Stimulated activated CD4-positive, alpha-beta T cell treated with anti-CD3 and anti-CD28 coated beads, Interleukin-15, amount 100 ng/mL, for 48 hours (primary cell): Measurements from ENCODE around the gene LILRB1.
"Not testable (repeated sequence)": the region's sequence is repeated elsewhere in the genome, so short reads cannot be mapped to it uniquely, and the experiment has no call there.

Source experiments
- DNase-seq, 2 donors: peaks; one replicate each; pipeline ENCODE4 v3.0.0-alpha.2; 2020; ENCODE audit warnings: low read depth in 2 of 2

Gene LILRB1

DNA sequence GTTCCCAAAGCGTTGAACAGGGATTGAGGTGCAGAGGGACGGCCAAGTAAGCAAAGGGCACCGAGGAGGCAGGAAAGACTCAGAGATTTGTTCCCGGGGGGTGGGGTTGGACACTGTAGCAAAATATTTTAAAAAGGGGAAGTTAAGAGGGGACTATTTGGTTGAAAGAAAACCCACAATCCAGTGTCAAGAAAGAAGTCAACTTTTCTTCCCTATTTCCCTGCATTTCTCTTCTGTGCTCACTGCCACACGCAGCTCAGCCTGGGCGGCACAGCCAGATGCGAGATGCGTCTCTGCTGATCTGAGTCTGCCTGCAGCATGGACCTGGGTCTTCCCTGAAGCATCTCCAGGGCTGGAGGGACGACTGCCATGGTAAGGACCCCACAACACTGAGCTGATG lies at the start of gene LILRB1:
Gene LILRB1, plus strand, starts transcription at position 223 of the 400 bp plus-strand sequence. CDS start 590 bp downstream, outside the sequence.
- DNase-seq, result not testable (repeated sequence)

DNA sequence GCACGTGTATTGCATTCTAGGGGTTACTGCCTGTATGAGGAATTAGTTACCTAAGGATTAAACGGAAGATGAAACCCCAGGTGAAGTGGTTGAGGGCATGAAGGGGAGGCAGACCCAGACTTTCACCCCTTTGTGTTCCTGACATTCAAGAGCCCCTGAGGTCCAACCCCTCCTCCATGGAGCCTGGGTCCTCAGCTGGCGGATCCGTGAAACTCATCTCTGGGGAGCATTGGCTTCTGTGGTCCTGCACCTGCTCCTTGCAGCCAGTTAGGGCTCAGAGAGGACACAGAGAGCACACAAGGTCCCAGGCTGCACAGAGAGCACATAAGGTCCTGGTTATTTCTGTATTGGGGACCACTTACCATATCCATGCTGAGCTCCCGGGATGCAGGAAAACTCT lies 43.9 kb upstream of the LILRB1 start:
- no peak for DNase-seq

DNA sequence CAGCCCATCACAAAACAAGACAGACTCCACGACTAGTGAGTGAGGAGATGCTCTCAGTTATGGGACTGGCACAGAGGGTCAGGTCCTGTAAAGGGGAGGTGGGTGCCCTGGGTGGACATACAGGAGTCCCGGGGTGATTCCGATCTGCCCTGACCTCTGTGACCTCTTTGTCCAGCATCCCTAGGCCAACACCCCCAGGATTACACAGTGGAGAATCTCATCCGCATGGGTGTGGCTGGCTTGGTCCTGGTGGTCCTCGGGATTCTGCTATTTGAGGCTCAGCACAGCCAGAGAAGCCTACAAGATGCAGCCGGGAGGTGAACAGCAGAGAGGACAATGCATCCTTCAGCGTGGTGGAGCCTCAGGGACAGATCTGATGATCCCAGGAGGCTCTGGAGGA lies 43.3 kb upstream of the LILRB1 start:
- DNase-seq, result no peak

DNA sequence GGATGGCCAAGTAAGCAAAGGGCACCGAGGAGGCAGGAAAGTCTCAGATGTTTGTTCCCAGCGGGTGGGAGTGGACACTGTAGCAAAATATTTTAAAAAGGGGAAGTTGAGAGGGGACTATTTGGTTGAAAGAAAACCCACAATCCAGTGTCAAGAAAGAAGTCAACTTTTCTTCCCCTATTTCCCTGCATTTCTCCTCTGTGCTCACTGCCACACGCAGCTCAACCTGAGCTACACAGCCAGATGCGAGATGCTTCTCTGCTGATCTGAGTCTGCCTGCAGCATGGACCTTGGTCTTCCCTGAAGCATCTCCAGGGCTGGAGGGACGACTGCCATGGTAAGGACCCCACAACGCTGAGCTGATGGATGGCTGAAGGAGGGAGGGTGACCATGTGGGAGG lies 36.8 kb upstream of the LILRB1 start, which contains the start of gene LILRA1:
Gene LILRA1, plus strand, starts transcription at position 188 of the 400 bp plus-strand sequence. CDS start 613 bp downstream, outside the sequence.
- DNase-seq, result not testable (repeated sequence)

DNA sequence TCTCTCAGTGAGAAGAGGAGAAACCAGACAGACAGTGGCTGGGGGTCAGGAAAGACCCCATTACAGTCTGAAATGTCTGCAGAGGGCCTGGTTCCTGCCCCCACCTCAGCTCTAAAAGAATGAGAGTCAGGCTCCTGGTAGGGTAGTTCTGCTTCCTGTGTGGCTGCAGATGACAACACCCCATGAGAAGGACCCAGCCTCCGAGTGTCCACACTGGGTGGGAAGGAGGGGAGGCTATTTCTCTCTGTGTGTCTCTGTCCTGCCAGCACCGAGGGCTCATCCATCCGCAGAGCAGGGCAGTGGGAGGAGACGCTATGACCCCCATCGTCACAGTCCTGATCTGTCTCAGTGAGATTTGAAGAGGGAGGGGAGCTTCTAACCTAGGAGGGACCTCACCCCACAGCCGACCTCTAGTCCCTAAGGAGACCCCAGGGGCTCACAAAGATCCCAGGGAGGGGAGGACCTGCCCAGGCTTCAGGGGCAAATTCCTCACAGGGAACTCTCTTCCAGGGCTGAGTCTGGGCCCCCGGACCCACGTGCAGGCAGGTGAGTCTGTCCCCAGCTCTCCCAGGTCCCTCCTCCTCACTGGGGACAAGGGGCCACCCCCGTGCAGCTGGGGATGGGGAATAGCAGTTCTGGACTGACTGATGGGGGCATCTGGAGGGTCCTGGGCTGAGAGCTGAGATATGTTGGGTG lies 36.2 kb upstream of the LILRB1 start:
- DNase-seq, result not testable (repeated sequence)

DNA sequence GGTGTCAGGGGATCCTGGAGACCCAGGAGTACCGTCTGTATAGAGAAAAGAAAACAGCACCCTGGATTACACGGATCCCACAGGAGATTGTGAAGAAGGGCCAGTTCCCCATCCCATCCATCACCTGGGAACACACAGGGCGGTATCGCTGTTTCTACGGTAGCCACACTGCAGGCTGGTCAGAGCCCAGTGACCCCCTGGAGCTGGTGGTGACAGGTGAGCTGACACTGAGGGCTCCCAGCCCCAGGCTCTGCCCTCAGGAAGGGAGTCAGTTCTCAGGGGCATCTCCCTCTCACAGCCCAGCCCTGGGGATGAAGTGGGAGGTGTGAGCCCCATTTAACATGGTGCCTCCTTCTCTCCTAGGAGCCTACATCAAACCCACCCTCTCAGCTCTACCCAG lies 35.5 kb upstream of the LILRB1 start:
- no peak for DNase-seq

DNA sequence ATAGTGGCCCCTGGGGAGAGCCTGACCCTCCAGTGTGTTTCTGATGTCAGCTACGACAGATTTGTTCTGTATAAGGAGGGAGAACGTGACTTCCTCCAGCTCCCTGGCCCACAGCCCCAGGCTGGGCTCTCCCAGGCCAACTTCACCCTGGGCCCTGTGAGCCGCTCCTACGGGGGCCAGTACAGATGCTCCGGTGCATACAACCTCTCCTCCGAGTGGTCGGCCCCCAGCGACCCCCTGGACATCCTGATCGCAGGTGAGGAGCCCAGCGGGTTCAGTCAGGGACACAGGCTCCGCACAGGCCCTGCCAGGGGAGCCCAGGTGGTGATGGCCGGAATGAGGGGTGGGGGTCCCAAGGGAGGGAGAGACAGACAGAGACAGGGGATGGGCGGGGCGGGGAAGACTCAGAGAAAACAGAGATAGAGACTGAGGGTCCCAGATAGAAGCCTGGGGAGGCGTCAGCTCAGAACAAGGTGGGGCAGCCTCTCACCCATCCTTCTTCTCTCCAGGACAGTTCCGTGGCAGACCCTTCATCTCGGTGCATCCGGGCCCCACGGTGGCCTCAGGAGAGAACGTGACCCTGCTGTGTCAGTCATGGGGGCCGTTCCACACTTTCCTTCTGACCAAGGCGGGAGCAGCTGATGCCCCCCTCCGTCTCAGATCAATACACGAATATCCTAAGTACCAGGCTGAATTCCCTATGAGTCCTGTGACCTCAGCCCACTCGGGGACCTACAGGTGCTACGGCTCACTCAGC lies 34.4 kb upstream of the LILRB1 start:
- DNase-seq, result not testable (repeated sequence)

DNA sequence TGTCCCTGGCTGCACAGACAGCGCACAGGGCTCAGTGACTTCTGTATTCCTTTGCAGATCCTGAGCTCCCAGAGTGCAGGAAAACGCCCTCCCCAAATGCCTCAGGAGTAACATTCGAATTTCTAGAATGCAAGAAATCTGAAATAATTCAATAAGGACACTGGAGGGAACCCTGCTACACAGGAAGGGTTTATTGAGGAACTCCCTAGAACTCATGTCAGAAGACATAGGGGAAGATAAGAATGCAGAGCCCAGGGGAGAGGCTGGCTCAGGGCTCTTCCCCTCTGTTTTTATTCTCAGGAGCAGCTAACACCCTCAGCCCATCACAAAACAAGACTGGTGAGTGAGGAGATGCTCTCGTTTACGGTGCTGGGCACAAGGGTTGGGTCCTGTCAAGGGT lies 30.1 kb upstream of the LILRB1 start:
- DNase-seq, result no peak

DNA sequence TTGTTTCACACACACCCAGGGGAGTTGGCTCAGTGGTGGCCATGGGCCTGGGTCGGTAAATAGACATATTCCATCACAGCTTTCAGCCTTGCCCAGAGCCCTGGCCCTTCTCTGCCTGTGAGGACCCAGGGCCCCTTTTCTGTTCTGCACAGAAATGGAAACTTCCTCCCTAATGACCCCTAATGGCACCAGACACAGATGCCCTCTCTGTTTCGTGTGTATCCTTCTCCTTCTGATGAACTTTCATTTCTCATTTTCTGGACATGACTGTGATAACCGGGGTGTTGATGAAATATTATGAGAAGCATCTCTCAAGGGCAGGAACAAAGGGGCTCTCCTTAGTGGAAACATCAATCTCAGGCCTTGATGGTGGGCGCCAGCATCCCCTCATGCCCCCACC lies 24.1 kb upstream of the LILRB1 start:
- DNase-seq, result no peak

DNA sequence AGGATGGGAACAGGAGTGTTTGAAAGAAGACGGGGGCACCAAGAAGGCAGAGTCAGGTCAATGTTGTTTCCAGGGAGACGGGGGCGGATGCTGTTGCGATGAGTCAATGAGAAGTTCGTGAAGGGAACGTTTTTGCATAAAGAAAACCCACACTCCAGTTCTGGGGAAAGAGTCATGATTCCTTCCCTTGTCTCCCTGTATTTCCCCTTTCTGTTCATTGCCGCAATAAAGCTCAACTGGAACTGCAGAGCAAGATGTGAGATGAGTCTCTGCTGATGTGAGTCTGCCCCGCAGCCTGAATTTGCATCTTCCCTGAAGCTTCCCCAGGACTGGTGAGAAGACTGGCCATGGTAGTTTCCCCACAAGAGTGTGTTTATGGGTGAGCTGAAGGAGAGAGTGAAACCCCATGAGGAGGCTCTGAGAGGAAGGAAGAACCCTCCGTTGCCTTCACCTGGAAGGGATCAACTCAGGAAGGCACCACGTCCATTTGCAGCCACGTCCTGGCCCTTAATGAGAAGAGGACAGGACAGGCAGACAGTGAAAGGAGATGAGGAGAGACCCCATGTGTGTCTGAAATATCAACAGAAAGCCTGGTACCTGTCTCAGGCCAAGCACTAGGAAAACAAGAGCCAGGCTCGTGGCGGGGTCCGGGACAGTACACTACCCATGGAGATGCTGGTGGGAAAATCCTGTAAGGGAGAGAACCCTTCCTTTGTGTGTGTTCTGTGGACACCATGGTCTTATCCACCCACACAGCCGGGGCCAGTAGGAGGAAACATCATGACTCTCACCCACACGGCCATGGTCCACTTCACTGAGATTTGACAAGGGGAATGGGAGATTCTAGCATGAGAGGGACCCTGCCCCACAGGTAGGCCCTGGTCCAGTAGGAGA lies 23.1 kb upstream of the LILRB1 start:
- no peak for DNase-seq

DNA sequence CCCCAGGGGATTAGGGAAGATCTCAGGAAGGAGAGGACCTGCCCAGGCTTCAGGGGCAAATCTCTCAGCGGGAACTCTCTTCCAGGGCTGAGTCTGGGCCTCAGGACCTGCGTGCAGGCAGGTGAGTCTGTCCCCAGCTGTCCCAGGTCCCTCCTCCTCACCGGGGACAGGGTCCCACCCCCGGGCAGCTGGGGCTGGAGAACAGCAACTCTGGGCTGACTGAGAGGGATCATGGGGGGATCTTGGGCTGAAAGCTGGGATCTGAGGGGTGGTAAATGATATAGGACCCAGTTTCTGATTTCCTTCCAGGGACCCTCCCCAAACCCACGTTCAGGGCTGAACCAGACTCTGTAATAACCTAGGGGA lies 22.5 kb upstream of the LILRB1 start:
- DNase-seq, result no peak

DNA sequence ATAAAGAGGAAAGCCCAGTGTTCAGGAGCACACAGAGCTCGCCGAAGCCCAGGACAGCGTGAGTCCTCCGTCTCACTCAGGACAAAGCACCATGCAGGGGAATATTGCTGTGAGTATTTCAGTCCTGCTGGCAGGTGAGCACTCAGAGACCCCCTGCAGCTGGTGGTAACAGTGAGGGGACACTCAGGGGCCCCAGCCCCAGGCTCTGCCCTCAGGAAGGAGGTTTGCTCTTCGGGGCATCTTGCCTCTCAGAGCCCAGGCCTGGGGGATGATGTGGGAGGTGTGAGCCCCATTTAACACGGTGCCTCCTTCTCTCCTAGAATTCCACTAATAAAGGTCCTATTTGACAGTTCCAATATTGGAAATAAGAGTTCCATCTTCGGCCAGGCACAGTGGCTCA lies 22.1 kb upstream of the LILRB1 start:
- DNase-seq, result no peak

DNA sequence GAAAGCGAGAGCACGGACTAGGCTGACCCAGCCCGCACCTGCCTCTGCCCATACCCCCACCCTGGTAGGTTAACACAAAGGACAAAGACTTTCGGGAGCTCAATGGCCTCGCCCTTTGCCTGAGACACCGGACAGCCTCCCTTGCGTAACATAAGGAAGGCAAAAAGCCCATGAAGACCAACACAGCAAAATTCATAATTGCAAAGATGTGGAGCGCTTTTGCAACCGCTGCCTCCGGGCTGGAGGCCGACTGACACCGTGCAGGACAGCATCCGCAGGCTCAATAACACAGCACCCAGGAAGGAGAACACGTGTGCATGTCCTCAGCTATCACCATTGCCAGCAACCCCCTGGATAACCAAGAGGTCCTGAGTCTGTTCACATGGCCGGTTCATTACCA lies 21.5 kb upstream of the LILRB1 start:
- DNase-seq, result no peak

DNA sequence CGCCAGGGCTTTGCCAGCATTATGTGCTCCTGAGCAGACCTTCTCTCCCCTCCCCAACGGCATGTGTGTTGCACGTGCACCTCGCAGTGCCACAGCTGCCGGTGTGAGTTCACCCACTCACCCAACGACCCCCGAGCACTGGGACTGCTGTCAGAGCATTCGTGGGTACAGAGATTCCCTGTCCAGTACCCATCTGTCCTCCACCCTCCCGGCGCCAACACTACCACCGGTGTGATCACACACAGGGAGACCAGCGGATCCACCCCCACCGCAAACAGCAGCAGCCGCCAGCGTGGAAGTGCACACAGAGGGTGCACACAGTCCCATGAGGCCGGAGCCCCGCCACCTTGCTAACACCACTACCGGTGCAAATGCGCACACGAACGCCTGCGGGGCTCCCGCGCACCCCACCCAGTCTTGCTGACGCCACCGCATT lies 20.9 kb upstream of the LILRB1 start:
- no peak for DNase-seq

DNA sequence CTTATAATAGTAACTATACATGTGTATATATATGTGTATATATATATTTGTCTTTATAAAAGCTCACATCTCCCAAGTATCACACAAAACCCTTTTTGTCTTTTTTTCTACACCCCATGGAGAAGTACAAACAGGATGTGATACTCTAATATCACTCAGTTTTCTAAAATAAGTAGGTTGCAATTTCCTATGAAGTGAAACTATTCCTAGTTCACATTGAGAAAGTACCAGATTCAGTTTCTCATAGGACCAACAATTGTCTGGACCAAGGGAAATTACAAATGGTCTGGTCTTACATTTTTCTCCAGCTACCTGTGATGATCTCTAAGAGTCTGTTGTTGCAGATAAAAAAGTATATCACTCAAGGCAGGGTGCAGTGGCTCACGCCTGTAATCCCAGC lies 17.9 kb upstream of the LILRB1 start:
- DNase-seq, result no peak

DNA sequence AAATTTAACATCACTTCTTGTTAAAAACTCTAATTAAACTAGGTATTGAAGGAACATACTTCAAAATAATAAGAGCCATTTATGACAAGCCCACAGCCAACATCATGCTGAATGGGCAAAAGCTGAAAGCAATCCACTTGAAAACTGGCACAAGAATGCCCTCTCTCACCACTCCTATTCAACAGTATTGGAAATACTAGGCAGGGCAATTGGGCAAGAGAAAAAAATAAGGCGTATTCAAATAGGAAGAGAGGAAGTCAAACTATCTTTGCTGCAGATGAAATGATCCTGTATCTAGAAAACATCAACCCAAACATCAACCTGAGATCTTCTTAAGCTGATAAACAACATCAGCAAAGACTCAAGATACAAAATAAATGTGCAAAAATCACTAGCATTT lies 15.6 kb upstream of the LILRB1 start:
- no peak for DNase-seq

DNA sequence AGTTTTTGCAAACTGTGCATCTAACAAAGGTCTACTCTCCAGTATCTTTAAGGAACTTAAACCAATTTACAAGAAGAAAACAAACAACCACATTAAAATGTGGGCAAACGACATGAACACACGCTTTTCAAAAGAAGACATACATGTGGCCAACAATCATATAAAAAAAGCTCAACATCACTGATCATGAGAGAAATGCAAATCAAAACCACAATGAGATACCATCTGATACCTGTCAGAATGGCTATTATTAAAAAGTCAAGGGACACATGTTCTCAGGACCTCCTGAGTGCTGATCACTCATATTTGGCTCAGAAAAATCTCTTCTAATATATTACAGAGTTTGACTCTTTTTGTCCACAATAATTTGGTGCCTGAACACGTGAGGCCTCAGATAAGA lies 14.2 kb upstream of the LILRB1 start:
- DNase-seq, result no peak

DNA sequence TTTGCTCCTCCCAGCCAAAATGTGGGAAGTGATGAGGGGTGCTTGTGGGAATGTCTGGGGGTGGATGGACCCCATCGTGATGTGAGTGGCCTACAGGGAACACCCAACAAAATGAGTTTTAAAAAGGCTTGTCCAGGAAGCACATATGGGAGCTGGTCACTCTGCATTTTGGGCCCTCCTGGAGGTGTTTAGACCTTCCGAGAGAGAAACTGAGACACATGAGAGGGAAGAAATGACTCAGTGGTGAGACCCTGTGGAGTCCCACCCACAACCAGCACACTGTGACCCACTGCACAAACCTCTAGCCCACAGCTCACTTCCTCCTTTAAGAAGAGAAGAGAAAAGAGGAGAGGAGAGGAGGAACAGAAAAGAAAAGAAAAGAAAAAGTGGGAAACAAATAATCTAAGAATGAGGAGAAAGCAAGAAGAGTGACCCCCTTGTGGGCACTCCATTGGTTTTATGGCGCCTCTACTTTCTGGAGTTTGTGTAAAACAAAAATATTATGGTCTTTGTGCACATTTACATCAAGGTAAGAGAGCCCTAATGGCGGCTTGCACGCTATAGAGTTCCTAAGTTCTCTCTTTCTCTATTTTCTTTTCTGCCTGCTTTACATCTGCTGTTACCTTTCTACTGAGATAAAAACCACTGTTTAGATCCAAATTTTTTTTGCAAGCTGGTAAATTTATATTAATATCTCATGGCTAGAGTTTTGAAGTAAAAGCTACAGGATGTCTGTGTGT lies 13.3 kb upstream of the LILRB1 start:
- no peak for DNase-seq

DNA sequence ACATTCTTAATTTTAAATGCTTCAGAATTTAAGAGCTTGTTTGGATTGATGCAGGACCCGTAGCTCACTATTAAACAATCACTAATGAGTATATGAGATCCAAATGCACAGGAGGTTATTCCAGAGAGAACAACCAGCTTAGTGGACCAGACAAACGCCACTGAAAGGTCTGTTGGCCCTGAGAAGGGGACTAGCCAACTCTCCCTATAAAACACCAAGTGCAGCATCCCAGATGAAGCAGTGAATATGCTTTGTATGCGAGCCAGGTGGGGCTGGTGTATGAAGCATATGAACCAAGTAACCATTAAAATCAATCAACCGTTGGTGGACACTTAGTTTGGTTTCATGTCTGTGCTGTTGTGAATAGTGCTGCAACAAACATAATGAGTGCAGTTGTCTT lies 9.8 kb upstream of the LILRB1 start:
- no peak for DNase-seq

DNA sequence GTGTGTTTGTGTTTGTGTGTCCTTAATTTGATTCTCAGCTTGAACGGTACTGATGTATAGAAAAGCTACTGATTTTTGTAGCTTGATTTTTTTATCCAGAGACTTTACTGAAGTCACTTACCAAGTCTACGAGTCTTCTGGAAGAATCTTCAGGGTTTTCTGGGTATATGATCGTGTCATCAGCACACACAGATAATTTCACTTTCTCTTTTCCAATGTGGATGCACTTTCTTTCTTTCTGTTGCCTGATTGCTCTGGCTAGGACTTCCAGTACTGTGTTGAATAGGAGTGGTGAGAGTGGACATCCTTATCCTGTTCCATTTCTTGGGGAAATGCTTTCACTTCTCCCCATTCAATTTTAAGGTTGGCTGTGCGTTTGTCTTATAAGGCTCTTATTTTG lies 7.9 kb upstream of the LILRB1 start:
- DNase-seq, result no peak

DNA sequence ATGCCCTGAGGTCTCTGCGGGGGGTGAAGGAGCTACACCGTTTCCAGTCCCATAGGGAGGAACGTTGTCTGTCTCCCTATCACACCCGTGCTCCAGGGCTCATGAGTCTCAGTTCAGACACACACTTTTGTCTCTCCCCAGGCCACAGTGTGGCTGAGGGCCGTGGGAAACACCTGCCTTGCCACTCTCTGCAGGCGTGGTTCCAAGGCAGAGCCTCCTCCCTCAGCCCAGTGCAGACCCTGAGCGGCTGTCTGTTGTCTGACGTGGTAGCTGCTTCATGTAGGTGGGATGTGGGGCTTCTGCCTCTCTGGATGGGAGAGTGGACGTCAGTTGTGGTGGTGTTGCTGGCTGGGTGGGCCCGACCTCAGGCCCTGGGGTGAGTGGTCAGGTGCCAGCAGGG lies 6.0 kb upstream of the LILRB1 start:
- not testable (repeated sequence) for DNase-seq
